Neural progenitor cell (in vitro differentiated cells): ENCODE results near the gene THBD. TPM values are rescaled to one million over a fixed set of nuclear protein-coding genes. Genes with fewer than 3 reads are reported as not detected.

Source experiments
- DNase-seq: peaks from one replicate; pipeline ENCODE4 v3.0.0-alpha.2; 2016; ENCODE audit warnings: low spot score
- H2AFZ ChIP-seq: fragments of 200-600 bp; sonication (generic); replicated peaks from 2 replicates; pipeline ENCODE4 v1.6.1; 2016; ENCODE audit warnings: antibody characterized with exemption
- H3F3A ChIP-seq: fragments of 200-600 bp; sonication (generic); 2 replicates; pipeline ENCODE4 v1.6.1; 2016; ENCODE audit warnings: antibody characterized with exemption, low read depth
- H3K27ac ChIP-seq: fragments of 200-600 bp; sonication (generic); 2 replicates; pipeline ENCODE4 v1.5.1; 2016; ENCODE audit warnings: mild to moderate bottlenecking
- H3K27me3 ChIP-seq: fragments of 200-600 bp; sonication (generic); 2 replicates; pipeline ENCODE4 v1.6.1; 2016; ENCODE audit warnings: mild to moderate bottlenecking, moderate library complexity
- H3K36me3 ChIP-seq: fragments of 200-600 bp; sonication (generic); 2 replicates; pipeline ENCODE4 v1.5.1; 2016
- H3K4me1 ChIP-seq: fragments of 200-600 bp; sonication (generic); 2 replicates; pipeline ENCODE4 v1.6.1; 2016; ENCODE audit warnings: mixed run types
- H3K4me2 ChIP-seq: fragments of 200-600 bp; sonication (generic); 2 replicates; pipeline ENCODE4 v1.6.1; 2016
- H3K4me3 ChIP-seq: fragments of 200-600 bp; sonication (generic); 2 replicates; pipeline ENCODE4 v1.5.1; 2016
- H3K79me2 ChIP-seq: fragments of 200-600 bp; sonication (generic); 2 replicates; pipeline ENCODE4 v1.6.1; 2016; ENCODE audit warnings: low read depth
- H3K9ac ChIP-seq: fragments of 200-600 bp; sonication (generic); 2 replicates; pipeline ENCODE4 v1.6.1; 2016
- H3K9me3 ChIP-seq: fragments of 200-600 bp; sonication (generic); 2 replicates; pipeline ENCODE4 v1.5.1; 2016; ENCODE audit warnings: low read depth
- H4K20me1 ChIP-seq: fragments of 200-600 bp; sonication (generic); 2 replicates; pipeline ENCODE4 v1.6.1; 2016; ENCODE audit warnings: low read depth
- H3K27ac Mint-ChIP-seq: 3 replicates; pipeline ENCODE4 v1.8.0; 2021; ENCODE audit warnings: mixed read lengths
- H3K27me3 Mint-ChIP-seq: 2 replicates; pipeline ENCODE4 v1.8.0; 2022; ENCODE audit warnings: low read depth, mild to moderate bottlenecking, inconsistent platforms, moderate library complexity, mixed read lengths; ENCODE audit not compliant: insufficient read depth
- H3K36me3 Mint-ChIP-seq: 3 replicates; pipeline ENCODE4 v1.8.0; 2021; ENCODE audit warnings: mixed read lengths
- H3K4me1 Mint-ChIP-seq: 3 replicates; pipeline ENCODE4 v1.8.0; 2021; ENCODE audit warnings: mixed read lengths
- H3K4me3 Mint-ChIP-seq: 3 replicates; pipeline ENCODE4 v1.8.0; 2021; ENCODE audit warnings: mild to moderate bottlenecking, moderate library complexity, mixed read lengths
- H3K9me3 Mint-ChIP-seq: 3 replicates; pipeline ENCODE4 v1.8.0; 2020; ENCODE audit warnings: mixed read lengths
- CTCF ChIP-seq: fragments of 200-600 bp; sonication (generic); IDR thresholded peaks from 2 replicates; pipeline ENCODE4 v1.5.1; 2017; ENCODE audit warnings: antibody characterized with exemption, mild to moderate bottlenecking
- EZH2 ChIP-seq: fragments of 200-600 bp; sonication (generic); IDR thresholded peaks from 2 replicates; pipeline ENCODE4 v1.6.1; 2017; ENCODE audit warnings: antibody characterized with exemption, mild to moderate bottlenecking, moderate library complexity
- EZH2phosphoT487 ChIP-seq: fragments of 200-600 bp; sonication (generic); IDR thresholded peaks from 2 replicates; pipeline ENCODE4 v1.6.1; 2017; ENCODE audit warnings: antibody characterized with exemption
- total RNA-seq: library from RNA; depleted of rRNA; stranded (reverse); fragments of >200 nt; gene quantifications from 2 replicates; pipeline ENCODE4 v1.2.3, GENCODE V29; 2015; ENCODE audit warnings: low replicate concordance

Gene THBD
- total RNA-seq, 1 donor from 2014 or later, result 0.15 TPM

GRCh38 chr20:23039885-23040508 lies 9.5 kb downstream of the THBD start:
- Mint-ChIP-seq H3K27ac (no peak overlapping the region), H3K4me3 (no peak overlapping the region), H3K27me3 (peaks cover 34% of the 10 kb centered on the region), H3K36me3 (peaks cover 2% of the 10 kb centered on the region), H3K9me3 (peaks cover 3% of the 10 kb centered on the region), H3K4me1 (no peaks in the 10 kb centered on the region)
- H3K36me3 ChIP-seq, result no peaks in the 10 kb centered on the region
- no peak overlapping the region for H2AFZ ChIP-seq
- DNase-seq, result no peak
- no peaks in the 10 kb centered on the region for H3K9me3 ChIP-seq
- no peaks in the 10 kb centered on the region for H3F3A ChIP-seq
- H3K4me1 ChIP-seq, result peaks cover 12% of the 10 kb centered on the region
- H3K4me2 ChIP-seq, result no peak overlapping the region
- no peak for TF ChIP-seq EZH2phosphoT487
- no peak for TF ChIP-seq EZH2
- TF ChIP-seq CTCF, result no peak
- H3K79me2 ChIP-seq, result no peaks in the 10 kb centered on the region
- no peak overlapping the region for H3K4me3 ChIP-seq
- H3K27me3 ChIP-seq, result peaks cover 97% of the 10 kb centered on the region
- H3K9ac ChIP-seq, result no peak overlapping the region
- H4K20me1 ChIP-seq, result no peaks in the 10 kb centered on the region
- no peak overlapping the region for H3K27ac ChIP-seq

GRCh38 chr20:23039136-23039875 lies 10.2 kb downstream of the THBD start:
- no peak overlapping the region for H3K4me3 ChIP-seq

GRCh38 chr20:23037017-23037481 lies 12.4 kb downstream of the THBD start:
- peaks cover 99% of the 10 kb centered on the region for H3K27me3 ChIP-seq
- Mint-ChIP-seq H3K4me1 (no peaks in the 10 kb centered on the region), H3K36me3 (peaks cover 2% of the 10 kb centered on the region)

More at GRCh38 chr20:23039136-23039875, 10.2 kb downstream of the THBD start:
- Histone ChIP-seq H3F3A (no peaks in the 10 kb centered on the region), H3K27me3 (peaks cover 97% of the 10 kb centered on the region), H2AFZ (no peak overlapping the region), H3K4me2 (no peak overlapping the region), H4K20me1 (no peaks in the 10 kb centered on the region), H3K9ac (no peak overlapping the region), H3K79me2 (no peaks in the 10 kb centered on the region), H3K9me3 (no peaks in the 10 kb centered on the region), H3K36me3 (no peaks in the 10 kb centered on the region), H3K27ac (no peak overlapping the region), H3K4me1 (peaks cover 12% of the 10 kb centered on the region)
- Mint-ChIP-seq H3K27me3 (peaks cover 40% of the 10 kb centered on the region), H3K4me1 (no peaks in the 10 kb centered on the region), H3K36me3 (peaks cover 2% of the 10 kb centered on the region), H3K9me3 (peaks cover 3% of the 10 kb centered on the region), H3K27ac (no peak overlapping the region), H3K4me3 (no peak overlapping the region)
- TF ChIP-seq CTCF (no peak), EZH2phosphoT487 (no peak), EZH2 (no peak)
- DNase-seq, result no peak

More at GRCh38 chr20:23037017-23037481, 12.4 kb downstream of the THBD start:
- H3K27ac Mint-ChIP-seq, result no peak overlapping the region
- H3K9me3 Mint-ChIP-seq, result peaks cover 3% of the 10 kb centered on the region
- no peaks in the 10 kb centered on the region for H3K9me3 ChIP-seq
- H3K9ac ChIP-seq, result no peak overlapping the region
- H3K27ac ChIP-seq, result no peak overlapping the region
- H3K36me3 ChIP-seq, result no peaks in the 10 kb centered on the region
- no peaks in the 10 kb centered on the region for H4K20me1 ChIP-seq
- peaks cover 4% of the 10 kb centered on the region for H3K4me1 ChIP-seq
- no peak for DNase-seq
- peak overlapping the region; percentile 17 for H3K4me3 Mint-ChIP-seq
- no peak for TF ChIP-seq EZH2phosphoT487
- TF ChIP-seq EZH2, result no peak
- no peak for TF ChIP-seq CTCF
- H3K4me3 ChIP-seq, result no peak overlapping the region
- no peak overlapping the region for H3K4me2 ChIP-seq
- H2AFZ ChIP-seq, result no peak overlapping the region
- no peaks in the 10 kb centered on the region for H3F3A ChIP-seq
- peaks cover 45% of the 10 kb centered on the region for H3K27me3 Mint-ChIP-seq
- H3K79me2 ChIP-seq, result no peaks in the 10 kb centered on the region
